Measurements from ENCODE around the gene PARD3.

GRCh38 chr10:34163075-34163905 lies 651.8 kb downstream of the PARD3 start:
- TF ChIP-seq FOXK2 (IDR thresholded peaks at IDR 0.05) (no peak), PKNOX1 (IDR thresholded peaks at IDR 0.05) (no peak), ELF4 (IDR thresholded peaks at IDR 0.05) (no peak), SUZ12 (IDR thresholded peaks at IDR 0.05) (no peak), ARNT (IDR thresholded peaks at IDR 0.05) (no peak), BHLHE40 (IDR thresholded peaks at IDR 0.05; ENCODE audit: borderline replicate concordance) (no peak), SP1 (IDR thresholded peaks at IDR 0.05) (no peak), NFRKB (IDR thresholded peaks at IDR 0.05) (no peak), FOXA1 (IDR thresholded peaks at IDR 0.05) (no peak), FOXM1 (IDR thresholded peaks at IDR 0.05; ENCODE audit: borderline replicate concordance) (no peak), CTBP1 (IDR thresholded peaks at IDR 0.05; ENCODE audit: borderline replicate concordance) (no peak), ZNF384 (IDR thresholded peaks at IDR 0.05) (no peak), L3MBTL2 (conservative IDR thresholded peaks at IDR 0.05) (no peak)
